Medulla oblongata (tissue), 1 donor: ENCODE data around the gene TMPRSS4.

Experiments
- DNase-seq: peaks from one replicate; pipeline ENCODE4 v3.0.0-alpha.2; 2015; ENCODE audit errors: extremely low spot score

TMPRSS4 gene

DNA sequence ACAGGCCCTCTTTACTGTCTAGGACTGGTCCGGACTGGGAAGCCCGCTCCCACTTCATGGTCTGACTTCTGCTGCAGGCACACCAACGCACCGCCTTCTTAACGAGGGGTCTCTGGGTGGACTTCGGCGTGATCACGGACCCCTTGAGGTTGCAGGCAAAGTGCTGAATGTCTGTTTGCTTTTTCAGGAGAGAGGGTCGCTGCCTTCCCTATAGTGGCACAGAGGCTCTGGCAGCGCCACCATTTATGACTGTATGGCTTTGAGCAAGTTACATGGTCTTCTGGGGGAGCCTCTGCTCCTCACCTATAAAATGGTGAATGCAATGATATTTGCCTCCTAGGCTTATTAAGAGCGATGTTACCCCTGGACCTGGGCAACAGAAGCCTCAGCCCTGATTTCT, 77.1 kb downstream of the TMPRSS4 start:
- no peak for DNase-seq

GRCh38 chr11:118154641-118155040, 77.8 kb downstream of the TMPRSS4 start:
- DNase-seq: no peak

DNA sequence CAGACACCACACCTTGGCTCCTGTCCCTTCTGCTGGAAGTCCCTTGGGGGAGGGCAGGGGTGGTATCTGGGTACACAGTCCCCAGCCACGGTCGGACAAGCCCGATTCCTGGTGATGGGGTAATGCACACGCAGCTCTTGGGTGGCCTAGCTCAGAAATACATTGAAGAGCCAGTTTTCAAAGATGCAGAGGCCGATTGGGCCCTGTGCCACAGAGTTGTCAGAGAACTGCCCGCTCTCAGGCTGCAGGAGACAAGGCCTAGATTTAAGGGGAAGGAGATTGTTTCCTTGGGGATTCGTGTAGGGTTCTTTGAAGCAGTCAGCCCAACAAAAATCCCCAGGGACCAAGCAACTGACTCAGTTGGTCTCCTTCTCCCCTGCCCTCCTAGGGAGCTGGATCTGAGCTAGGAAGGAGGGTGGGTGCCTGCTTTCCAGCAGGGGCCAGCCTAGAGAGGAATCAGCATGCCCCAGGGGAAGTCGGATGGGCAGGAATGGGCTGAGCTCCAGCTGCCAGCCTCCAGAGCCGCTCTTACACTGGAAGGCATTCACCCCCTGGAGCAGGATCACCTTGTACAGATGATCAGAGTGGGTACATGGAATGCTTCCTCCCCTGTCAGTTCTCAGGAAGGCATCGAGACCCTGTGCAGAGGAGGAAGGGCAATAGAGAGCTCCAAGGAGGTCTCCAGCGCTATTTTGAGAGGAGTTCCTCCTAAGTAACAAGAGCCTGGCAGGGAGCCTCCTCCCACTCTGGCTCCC, 79.1 kb downstream of the TMPRSS4 start:
- DNase-seq: no peak

DNA sequence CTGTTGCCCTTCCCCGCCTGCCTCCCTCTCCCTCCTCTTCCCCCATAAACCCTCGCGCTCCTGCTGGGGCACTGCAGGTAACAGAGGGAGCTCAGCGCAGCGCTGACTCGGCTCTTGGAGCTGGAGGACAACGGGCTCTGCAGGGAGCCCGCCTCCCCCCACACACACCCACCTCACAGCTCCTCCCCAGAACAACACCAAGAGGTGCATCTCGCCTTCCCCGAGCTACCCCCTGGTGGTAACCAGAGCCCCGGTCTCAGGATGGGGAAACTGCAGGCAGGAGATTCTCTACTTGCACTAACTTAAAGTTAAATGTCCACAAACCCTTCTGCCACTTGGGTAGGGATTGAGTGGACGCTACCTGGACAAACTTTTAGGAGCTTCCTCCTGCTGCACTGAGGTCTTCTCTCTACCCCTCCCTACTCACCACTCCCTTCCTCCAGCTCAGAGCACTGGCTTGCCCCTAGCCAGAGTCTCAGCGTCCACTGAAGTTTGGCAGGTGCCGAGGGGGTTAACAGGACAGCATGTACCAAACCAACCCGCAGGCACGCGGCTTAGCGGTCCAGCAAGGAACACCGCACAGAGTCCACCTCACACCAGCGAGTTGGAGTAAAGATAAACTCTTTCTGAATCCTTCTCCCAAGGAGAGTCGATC, 79.8 kb downstream of the TMPRSS4 start:
- DNase-seq: no peak

DNA sequence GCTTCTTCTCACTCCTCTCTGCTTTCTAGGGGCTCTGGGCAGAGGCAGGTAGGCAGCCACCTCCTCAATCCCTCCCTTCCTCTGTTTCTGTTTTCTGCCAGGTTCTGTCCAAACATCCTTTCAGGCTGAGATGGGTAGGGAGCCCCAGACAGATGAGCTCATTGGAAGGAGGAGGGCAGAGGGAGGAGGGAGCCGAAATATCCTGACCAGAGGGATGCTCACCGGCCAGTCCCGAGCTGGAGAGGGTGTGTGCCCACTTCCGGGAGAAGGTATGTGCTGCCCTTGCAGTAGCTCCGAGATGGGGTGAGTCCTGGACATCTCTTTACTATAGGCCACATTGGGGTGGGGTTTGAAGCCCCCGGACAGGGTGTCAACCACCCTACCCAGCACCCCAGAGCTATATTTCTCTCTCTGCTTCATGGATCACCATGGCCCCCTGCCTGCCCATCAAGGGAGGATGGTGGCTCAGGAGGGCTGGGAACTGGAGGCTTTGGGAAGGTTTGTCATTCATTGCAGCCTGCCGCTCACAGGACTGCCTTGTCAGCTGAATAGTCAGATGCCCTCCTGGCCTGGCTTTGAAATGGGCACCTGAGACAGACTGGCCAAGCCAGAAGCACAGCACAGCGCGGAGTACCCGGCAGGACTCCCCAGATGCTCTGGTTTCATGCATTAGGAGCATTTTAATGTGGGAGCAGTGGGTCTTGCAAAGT, 80.5 kb downstream of the TMPRSS4 start:
- no peak for DNase-seq

DNA sequence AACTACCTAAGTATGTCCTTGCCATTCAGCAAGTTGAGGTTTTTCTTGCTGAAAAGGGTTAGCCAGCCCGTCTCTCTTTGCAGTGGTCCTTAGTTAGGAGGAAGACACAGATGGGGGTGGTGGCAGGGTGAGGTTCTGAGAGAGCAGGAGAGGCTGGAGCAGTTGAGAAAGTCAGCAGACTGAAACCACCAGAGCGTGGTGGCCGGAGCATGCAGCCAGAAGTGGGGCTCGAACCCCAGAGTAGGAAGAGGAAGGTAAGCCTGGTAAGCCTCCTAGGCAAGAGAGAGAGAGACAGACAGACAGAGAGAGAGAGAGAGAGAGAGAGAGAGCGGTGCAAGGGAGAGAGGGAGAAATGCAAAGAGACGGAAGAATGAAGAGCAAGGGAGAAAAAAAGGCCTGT, 84.9 kb downstream of the TMPRSS4 start:
- DNase-seq: no peak

GRCh38 chr11:118162846-118163245, 86.0 kb downstream of the TMPRSS4 start:
- no peak for DNase-seq

- DNase-seq: no peak
Observed at GRCh38 chr11:118163494-118163893, 86.6 kb downstream of the TMPRSS4 start.

- DNase-seq: no peak
Observed at GRCh38 chr11:118164885-118165284, 88.0 kb downstream of the TMPRSS4 start.

DNA sequence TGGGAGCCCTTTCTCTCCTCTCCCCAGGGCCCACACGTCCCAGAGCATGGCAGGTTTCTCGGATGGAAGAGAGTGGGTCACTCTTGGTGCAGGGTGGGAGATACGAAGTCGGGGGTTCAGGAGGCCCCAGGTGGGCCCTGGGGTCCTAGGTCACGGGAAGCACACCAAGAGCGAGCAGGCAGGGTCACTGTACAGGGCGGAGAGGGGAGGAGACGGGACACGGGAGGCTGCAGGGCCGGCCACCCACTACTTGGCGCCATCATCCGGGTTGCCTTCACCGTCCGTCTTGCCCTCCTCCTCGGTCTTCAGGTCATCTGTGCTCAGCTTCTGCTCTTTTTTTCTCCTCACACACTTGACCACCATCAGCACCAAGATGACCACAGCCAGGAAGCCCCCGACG, 89.8 kb downstream of the TMPRSS4 start:
- DNase-seq: no peak

- no peak for DNase-seq
Observed at GRCh38 chr11:118167253-118167652, 90.4 kb downstream of the TMPRSS4 start.

DNA sequence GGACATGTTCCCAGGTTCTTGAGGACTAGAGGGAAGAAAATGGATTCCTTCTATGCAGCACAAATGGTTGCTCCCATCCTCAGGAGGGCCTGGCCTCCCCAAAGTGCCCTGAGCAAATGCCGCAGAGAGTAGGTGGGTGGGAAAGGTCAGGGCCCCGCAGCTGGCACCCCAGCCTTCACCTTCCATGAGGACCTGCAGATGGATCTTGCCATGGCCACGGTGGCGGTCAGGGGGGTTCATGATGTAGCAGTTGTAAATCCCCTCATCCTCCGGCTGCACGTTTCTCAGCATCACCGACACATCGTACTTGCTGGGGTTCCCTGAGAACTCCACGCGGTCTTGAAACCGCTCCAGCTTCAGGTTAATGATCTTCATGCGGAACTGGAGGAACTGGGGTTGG, 91.0 kb downstream of the TMPRSS4 start:
- DNase-seq: no peak

DNA sequence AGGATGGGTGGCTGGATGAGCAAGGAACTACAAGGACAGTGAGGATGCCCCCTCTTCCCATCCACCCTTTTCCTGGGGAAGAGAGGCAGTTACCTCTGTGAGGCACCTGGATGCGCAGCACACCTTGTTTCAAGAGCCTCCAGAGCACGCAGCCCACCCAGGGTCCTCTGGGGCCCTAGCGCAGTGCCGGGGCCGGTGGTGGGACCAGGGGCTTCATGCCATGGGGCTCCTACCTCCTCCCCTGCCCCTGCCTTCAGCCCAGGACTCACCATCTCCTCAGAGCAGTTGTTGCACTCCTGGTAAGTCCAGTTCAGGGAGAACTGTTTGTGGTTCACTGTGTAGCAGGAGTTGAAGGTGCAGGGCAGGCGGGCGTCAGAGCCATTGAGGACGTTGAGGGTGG, 91.4 kb downstream of the TMPRSS4 start:
- no peak for DNase-seq

GRCh38 chr11:118168751-118169150, 91.9 kb downstream of the TMPRSS4 start:
- DNase-seq: no peak

DNA sequence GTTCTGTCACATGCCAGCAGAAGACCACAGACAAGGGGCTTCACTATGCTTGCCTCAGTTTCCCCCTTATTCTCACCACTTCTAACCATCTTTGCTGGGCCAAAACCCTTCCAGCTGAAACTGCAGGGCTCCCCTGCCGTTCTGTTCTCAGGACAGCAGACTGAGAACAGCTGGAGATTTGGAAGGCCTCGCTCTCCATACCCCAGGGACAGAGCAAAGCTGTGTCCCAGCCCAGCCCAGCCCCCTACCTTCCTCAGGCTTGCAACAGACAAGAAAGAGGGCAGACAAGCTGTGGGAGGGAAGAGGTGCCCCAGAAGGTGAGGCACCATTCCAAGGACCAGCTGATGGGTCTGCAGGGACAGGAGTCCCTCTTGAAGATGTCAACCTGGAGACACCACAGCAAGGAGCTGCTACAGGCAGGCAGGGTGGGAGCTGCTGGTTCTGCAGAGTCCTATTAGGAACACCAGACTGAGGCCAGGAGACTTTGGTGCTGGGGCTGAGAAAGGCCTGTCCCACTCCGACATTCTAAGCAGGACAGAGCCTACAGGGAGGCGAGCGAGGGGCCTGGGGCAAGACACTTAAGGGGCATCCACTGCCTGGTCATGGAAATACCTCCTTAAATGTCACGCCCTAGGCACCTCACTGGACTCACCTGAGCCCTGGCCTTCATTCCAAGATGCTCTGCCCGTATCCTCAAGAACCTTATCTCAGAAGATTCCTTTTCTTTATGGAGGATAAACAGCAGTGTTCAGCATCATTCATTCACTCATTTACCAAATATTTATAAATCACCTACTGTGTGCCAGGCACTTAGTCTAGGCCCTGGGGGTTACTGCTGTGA, 92.6 kb downstream of the TMPRSS4 start:
- DNase-seq: no peak

DNA sequence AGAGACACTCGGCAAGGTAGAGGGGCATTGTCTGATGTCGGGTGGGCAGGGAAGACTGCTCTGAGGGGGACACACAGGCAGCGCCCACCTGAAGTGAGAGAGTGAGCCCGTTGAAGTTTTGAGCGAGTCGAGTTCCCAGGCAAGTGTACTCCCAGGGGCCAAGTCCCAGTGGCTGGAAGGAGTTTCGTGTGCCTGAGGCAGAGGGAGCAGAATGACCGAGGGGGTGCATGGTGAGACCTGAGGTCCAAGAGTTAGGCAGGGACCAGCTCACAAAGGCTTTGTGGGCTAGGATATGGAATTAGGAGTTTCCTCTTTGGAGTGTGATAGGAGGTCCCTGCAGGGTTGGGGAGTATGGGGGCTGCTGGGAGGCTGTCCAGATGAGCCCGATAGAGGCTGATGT, 93.4 kb downstream of the TMPRSS4 start:
- no peak for DNase-seq

DNA sequence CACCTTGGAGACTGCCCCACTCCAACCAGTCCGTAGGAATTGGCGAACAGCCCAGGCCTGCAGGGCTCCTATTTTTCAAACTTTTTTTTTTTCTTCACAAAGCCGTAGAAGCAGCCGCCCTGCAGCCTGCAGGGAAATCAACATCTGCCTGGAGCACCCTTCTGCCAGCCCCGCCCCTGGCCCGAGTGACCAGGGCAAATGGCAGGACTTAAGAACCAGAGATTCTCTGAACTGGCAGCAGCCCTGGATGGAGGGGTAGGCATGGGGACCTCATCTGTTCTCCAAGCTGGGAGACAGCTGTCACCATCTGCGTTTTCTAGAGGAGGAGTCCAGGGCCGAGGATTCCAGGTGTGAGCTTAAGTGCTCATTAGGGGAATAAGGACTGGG, 94.0 kb downstream of the TMPRSS4 start:
- DNase-seq: no peak
